ENCODE measurements around the gene PRORP.

- TF ChIP-seq CTCF (IDR thresholded peaks at IDR 0.05) (no peak), POLR2A (IDR thresholded peaks at IDR 0.05) (no peak)
Observed at GRCh38 chr14:35158491-35158890, 36.1 kb downstream of the PRORP start.

All from body of pancreas (tissue), 4 donors.